Raji (cell line): ENCODE measurements around the gene RHBDL1.

Experiments
- POLR2A ChIP-seq: IDR thresholded peaks from 2 replicates; pipeline ENCODE4 v1.6.1; 2011; ENCODE audit warnings: low read depth, low read length, control low read depth; ENCODE audit not compliant: insufficient read depth

Gene RHBDL1

DNA sequence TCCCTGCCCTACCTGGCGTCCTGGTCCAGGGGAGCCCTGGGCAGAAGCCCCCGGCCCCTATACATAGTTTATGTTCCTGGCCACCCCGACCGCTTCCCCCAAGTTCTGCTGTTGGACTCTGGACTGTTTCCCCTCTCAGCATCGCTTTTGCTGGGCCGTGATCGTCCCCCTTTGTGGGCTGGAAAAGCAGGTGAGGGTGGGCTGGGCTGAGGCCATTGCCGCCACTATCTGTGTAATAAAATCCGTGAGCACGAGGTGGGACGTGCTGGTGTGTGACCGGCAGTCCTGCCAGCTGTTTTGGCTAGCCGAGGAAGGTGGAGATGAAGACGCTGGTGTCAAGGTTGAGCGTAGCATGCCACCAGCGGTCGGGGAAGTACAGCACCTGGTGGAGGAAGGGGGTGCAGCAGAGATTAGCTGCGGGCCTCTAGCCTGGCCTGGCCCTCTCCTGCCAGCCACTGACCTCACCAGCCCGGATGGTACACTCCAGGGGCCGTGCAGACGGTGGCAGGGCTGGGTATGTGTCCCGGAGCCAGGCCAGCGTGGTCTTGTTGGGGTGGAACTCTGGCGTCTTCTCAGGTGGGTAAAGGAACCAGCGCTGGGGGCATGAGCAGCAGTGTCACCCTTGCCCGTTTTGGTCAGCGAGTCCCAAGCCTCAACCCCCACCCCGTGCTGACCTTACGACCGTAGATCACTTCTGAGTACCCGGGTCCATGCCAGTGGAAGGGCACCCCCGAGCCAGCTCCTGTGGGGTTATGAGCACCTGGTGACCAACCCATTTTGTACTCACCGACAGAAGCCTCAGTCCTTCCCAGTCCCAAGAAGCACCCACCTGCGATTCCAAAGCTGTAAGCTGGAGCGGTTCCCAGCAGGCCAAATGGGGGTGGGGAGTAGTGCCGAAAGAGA, 7.3 kb downstream of the RHBDL1 start:
- peak; percentile 45 for TF ChIP-seq POLR2A

DNA sequence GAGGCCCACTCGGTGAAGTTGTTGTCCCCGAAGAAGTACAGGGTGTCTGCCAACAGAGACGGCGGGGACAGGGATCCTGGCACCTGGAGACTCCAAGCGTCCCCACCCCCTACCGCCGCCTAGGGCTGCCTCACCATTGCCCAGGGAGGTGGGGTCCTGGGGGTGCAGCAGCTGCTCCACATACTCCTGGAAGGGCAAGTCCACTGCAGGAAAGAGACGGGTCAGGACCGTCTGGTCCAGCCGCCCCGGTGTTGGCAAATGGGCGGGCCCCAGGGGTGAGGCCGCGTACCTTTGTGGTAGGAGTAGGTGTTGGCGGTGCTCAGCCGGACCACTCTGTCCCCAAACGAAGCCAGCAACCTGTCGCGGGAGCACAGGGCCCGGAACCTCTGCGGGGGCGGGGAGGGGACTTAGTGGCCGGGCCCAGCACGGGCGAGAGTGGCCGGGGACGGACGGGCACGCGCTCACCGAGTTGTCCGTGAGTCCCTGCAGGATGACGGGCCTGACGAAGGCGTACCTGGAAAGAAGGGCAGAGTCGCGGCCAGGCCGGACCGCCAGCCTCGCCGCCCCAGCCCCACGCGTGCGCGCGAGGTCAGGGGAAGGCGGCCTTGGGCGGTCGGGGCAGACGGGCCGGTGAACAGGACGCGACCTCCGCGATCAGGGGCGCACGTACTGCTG, 8.1 kb downstream of the RHBDL1 start:
- TF ChIP-seq POLR2A: no peak

- peak; percentile 89 for TF ChIP-seq POLR2A
These were observed 8.8 kb downstream of the RHBDL1 start, which contains the start of gene JMJD8 for GRCh38 chr16:684071-684794. Gene JMJD8 (minus strand): TSS chr16:684334. CDS start chr16:684319, 15 bp downstream.

DNA sequence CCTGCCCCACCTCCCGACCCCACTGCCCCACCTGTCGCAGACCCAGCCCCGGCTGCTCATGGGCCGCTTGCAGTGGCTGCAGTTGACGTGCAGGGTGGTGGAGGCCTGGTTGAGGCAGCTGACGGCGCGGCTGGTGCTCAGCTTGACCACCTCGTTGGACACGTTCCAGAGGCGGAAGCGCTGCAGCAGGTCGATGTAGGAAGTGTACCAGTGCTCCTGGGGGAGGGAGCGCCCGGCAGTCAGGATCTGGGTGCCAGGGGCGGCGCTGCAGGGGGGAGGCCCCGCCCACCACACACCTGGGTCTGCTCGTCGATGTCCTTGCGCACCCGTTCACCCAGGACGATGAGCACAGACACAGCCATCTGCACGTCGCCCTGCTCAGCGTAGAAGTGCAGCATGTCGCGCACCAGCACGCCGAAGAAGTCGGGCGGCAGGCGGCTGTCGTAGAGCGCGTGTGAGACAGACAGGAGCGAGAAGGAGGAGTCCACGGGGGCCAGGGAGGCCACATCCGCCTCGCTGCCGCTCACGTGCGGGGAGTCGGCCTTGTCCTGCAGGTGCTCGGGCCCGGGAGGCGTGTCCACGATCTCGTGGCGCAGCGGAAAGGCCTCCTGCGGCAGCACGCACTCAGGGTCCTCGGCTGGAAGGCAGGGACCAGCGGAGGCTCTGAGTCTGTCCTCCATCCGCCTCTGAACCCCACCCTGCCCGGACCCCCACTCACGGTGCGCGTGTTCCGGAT, 9.7 kb downstream of the RHBDL1 start:
- TF ChIP-seq POLR2A: no peak

GRCh38 chr16:685967-686366, 10.5 kb downstream of the RHBDL1 start:
- TF ChIP-seq POLR2A: no peak

DNA sequence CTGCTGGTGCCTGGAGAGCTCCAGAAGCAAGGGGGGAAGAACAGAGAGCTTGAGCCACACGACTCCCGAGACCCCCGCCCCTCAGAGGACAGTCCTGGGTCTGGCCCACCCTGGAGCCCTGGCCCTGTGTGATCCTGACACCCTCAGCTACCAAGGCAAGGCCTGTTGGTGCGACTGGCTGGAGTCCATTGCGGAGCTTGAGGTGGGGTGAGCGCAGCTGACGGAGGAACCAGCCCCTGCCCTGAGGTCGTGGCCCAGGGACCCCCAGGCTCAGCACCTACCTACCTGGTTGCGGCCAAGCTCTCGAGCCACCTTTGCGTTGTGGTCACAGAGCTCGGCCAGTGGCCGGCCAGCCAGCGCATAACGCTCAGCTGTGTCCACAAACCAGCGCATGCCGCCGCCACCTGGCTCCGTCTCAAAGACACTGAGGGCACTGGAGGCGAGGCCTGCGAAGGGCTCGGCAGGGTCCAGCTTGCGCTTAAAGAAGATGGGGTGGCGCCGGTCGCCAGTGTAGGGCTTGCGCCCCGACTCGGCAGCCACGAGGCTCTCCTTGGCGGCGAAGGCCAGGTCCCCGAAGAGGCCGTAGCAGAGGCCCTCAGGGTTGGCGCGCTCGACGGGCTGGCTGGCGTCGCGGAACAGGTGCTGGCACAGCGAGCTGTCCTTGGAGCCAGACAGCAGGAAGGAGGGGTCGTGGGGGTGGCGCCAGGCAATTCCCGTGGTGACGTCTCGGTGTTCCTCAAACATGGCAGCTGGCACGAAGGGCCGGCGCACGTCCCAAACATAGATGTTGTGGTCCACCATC, 11.2 kb downstream of the RHBDL1 start:
- TF ChIP-seq POLR2A: no peak

DNA sequence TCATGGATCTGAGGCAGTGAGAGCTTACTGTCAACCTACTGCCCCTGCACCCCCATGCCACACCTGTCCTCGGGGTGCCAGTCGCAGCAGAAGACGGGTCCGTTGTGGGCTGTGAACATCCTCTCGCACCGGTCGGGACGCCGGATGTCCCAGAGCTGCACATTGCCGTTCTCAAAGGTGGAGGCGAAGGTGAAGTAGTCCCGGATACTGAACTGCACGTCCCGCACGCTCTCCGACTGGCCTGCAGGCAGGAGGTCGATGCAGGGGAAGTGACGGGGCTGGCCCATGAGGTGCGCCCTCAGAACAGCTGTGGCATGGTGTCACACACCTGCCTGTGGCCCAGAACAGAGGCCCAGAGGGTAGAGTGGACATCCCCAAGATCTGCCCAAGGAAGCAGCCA, 12.0 kb downstream of the RHBDL1 start:
- TF ChIP-seq POLR2A: no peak

GRCh38 chr16:689175-689897, 13.9 kb downstream of the RHBDL1 start:
- TF ChIP-seq POLR2A: peak; percentile 44; the same call in 1 of the 2 replicates

GRCh38 chr16:692356-693108, 17.1 kb downstream of the RHBDL1 start:
- TF ChIP-seq POLR2A: no peak

DNA sequence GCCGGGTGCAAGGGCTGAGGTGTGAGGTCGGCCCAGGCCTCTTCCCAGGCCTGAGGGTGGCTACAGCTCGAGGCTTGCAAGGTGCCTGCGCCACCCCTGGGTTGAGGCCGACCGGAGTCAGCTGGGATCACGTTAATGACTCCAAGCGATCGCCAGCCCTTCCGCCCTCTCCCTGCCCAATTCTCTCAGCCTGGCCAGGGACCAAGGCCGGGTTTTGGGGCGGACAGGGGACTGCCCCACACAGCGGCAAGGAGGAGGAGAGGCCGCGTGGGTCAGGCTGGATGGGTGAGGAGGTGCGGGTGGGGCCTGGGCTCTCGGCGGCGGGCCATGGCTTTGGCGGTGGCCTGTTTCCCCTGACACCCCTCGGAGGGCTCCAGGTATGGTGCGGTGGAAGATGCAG, 17.9 kb downstream of the RHBDL1 start:
- no peak for TF ChIP-seq POLR2A

- TF ChIP-seq POLR2A: no peak
These were observed 18.3 kb downstream of the RHBDL1 start for GRCh38 chr16:693766-694165.

DNA sequence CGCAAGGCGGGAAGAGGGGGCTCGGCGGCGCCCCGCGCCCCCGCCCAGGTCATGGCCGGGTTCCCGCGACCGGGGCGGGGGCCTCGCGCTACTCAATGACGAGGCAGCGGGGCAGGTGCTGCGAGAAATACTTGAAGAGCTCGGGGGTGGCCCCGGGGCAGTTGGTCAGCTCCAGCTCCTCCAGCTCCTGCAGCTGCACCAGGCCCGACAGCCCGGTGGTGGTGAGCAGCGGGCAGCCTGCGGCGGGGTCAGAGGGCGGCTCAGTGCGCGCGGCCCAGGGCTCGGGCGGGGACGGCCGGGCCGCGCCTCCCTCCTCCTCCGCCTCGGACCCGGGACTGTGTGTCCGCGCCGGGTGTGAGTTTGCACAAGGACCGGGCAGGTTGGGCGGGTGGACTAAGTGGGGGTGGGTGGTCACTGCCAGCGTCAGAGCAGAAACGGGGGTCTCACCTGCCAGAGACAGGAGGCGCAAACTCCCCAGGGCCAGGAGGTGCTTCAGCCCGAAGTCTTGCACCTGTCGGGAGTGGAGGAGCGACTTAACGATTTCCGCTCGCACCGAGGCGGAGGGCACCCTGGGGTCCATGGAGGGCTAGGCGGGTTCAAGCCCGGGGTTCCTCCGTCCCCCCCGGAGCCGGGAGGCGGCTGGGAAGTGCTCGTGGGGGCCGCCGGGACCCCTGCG, 18.9 kb downstream of the RHBDL1 start:
- no peak for TF ChIP-seq POLR2A

DNA sequence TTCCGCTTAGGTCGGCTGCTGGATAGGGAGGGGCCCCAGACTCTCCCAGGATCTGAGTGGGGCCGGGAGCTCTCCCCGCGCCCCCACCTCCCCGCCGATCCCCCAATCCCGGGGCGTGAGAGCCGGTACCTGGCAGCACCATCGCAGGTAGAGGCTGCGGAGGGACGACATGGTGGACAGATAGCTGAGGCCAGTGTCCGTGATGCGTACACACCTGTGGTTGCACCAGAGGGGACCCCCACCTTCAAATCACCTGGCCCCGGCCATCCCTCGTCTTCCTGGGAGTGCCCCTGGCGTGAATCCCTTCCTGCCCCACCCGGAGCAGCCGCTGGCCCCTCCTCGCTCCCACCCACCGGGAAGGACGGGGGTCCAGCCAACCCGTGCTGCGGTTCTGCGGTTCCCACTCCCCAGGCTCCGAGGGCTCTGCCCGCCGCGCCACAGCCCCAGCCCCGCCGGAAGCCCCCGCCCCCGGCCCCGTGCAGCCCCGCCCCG, 19.4 kb downstream of the RHBDL1 start:
- TF ChIP-seq POLR2A: no peak
